Measurements from ENCODE around the gene KNDC1.

DNA sequence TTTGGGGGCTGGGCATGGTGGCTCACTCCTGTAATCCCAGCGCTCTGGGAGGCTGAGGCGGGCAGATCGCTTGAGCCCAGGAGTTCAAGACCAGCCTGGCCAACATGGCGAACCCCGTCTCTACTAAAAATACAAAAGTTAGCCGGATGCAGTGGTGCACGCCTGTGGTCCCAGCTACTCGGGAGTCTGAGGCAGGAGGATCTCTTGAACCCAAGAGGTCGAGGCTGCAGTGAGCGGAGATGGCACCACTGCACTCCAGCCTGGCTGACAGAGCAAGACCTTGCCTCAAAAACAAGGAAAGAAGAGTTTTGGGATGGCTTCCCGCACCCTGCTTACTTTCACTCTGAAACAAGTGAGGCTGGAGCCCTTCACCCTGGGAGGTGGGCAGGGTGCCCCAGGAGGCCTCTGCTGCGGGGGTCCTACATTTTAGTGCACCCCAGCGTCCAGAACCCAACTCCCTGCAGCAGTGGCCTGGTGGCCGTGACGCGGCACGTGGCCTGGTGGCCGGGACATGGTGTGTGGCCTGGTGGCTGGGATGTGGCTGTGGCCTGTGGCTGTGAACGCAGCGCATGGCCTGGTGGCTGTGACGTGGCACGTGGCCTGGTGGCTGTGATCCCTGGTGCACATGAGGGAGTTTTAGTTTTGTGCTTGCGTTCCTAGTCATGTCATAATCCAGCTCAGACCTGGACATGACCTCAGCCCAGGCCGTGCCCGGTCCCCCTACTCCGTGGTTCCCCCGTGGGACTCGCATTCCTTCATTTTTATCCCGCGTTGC lies 9.3 kb downstream of the KNDC1 start:
- no peak for TF ChIP-seq POLR2AphosphoS5 (IDR thresholded peaks at IDR 0.05)
- TF ChIP-seq, protein P1, sequence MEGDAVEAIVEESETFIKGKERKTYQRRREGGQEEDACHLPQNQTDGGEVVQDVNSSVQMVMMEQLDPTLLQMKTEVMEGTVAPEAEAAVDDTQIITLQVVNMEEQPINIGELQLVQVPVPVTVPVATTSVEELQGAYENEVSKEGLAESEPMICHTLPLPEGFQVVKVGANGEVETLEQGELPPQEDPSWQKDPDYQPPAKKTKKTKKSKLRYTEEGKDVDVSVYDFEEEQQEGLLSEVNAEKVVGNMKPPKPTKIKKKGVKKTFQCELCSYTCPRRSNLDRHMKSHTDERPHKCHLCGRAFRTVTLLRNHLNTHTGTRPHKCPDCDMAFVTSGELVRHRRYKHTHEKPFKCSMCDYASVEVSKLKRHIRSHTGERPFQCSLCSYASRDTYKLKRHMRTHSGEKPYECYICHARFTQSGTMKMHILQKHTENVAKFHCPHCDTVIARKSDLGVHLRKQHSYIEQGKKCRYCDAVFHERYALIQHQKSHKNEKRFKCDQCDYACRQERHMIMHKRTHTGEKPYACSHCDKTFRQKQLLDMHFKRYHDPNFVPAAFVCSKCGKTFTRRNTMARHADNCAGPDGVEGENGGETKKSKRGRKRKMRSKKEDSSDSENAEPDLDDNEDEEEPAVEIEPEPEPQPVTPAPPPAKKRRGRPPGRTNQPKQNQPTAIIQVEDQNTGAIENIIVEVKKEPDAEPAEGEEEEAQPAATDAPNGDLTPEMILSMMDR (IDR thresholded peaks at IDR 0.05) = no peak
